Esophagus muscularis mucosa (tissue), 4 donors: ENCODE results near the gene NFATC3.

Experiments used
- EP300 ChIP-seq: sonication (generic); formaldehyde crosslinking; IDR thresholded peaks from one replicate; pipeline ENCODE4 v1.6.1; 2017; ENCODE audit warnings: antibody characterized with exemption
- POLR2A ChIP-seq: fragments of 450-650 bp; IDR thresholded peaks from one replicate; pipeline ENCODE4 v1.6.1; 2017; ENCODE audit warnings: antibody characterized with exemption, moderate library complexity, mild to moderate bottlenecking, low read depth
- TF ChIP-seq, protein P1 (sequence below), 3 experiments: fragments of 200-600 bp in 2 of 3; fragments of 450-650 bp in 1 of 3; sonication (generic) in 2 of 3; IDR thresholded peaks; one replicate each; pipeline ENCODE4 v1.5.1; 2017 to 2019; ENCODE audit warnings: antibody characterized with exemption in 3 of 3, mild to moderate bottlenecking in 2 of 3, moderate library complexity in 1 of 3

DNA sequence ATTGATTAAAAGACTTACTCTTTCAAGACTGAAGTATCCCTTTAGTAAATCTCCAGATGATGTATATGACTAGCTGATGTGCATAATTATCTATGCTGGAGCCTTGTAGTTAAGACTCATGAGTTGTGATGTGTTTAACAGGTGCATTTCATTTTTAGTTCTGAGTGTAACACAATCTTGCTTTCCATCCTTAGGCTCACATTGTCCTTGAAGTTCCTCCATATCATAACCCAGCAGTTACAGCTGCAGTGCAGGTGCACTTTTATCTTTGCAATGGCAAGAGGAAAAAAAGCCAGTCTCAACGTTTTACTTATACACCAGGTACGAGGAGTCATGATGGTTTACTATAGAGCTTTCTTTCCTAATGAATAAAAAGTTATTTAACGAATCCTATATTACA is 97.9 kb downstream of the NFATC3 start:
- TF ChIP-seq POLR2A: no peak
- no peak for TF ChIP-seq EP300
- TF ChIP-seq, protein P1, sequence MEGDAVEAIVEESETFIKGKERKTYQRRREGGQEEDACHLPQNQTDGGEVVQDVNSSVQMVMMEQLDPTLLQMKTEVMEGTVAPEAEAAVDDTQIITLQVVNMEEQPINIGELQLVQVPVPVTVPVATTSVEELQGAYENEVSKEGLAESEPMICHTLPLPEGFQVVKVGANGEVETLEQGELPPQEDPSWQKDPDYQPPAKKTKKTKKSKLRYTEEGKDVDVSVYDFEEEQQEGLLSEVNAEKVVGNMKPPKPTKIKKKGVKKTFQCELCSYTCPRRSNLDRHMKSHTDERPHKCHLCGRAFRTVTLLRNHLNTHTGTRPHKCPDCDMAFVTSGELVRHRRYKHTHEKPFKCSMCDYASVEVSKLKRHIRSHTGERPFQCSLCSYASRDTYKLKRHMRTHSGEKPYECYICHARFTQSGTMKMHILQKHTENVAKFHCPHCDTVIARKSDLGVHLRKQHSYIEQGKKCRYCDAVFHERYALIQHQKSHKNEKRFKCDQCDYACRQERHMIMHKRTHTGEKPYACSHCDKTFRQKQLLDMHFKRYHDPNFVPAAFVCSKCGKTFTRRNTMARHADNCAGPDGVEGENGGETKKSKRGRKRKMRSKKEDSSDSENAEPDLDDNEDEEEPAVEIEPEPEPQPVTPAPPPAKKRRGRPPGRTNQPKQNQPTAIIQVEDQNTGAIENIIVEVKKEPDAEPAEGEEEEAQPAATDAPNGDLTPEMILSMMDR (IDR thresholded peaks at IDR 0.05): no peak
